ENCODE measurements around the gene RAB4A.

DNA sequence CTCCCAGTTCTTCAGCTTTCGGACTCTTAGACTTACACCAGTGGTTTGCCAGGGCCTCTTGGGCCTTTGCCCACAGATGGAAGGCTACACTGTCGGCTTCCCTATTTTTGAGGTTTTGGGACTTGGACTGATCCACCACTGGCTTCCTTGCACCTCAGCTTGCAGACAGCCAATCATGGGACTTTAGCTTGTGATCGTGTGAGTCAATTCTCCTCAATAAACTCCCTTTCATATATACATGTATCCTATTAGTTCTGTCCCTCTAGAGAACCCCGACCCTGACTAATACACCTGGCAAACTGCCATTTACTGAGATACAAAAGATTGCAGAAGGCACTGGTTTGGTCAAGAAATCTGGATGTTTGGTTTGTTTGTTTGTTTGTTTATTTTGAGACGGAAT is 6.4 kb upstream of the RAB4A start:
- TF ChIP-seq SP1 (IDR thresholded peaks at IDR 0.05) (no peak), BHLHE40 (IDR thresholded peaks at IDR 0.05; ENCODE audit: borderline replicate concordance) (no peak), LEF1 (IDR thresholded peaks at IDR 0.05; ENCODE audit: borderline replicate concordance) (no peak), ARNT (IDR thresholded peaks at IDR 0.05) (no peak), FOXM1 (IDR thresholded peaks at IDR 0.05; ENCODE audit: borderline replicate concordance) (no peak)
- TF ChIP-seq, protein P1, sequence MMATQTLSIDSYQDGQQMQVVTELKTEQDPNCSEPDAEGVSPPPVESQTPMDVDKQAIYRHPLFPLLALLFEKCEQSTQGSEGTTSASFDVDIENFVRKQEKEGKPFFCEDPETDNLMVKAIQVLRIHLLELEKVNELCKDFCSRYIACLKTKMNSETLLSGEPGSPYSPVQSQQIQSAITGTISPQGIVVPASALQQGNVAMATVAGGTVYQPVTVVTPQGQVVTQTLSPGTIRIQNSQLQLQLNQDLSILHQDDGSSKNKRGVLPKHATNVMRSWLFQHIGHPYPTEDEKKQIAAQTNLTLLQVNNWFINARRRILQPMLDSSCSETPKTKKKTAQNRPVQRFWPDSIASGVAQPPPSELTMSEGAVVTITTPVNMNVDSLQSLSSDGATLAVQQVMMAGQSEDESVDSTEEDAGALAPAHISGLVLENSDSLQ (IDR thresholded peaks at IDR 0.05), result no peak

All from HEK293T (cell line).